Stimulated activated CD8-positive, alpha-beta memory T cell treated with anti-CD3 and anti-CD28 coated beads, Interleukin-2, amount 100 ng/mL, for 1 hour (primary cell): ENCODE results near the gene ATP13A3.
"Not testable (repeated sequence)": the region's sequence is repeated elsewhere in the genome, so short reads cannot be mapped to it uniquely, and the experiment has no call there.

Experiments used
- DNase-seq, 2 donors: peaks; one replicate each; pipeline ENCODE4 v3.0.0-alpha.2; 2020; ENCODE audit warnings: low read depth in 2 of 2

Gene ATP13A3

GRCh38 chr3:194486540-194487288, at the start of gene ATP13A3:
ATP13A3 (minus strand) TSS chr3:194487002; CDS start chr3:194462190, 24,812 bp downstream.
- DNase-seq = peak; percentile 79 to 82

GRCh38 chr3:194535199-194535598, 48.4 kb upstream of the ATP13A3 start:
- DNase-seq = not testable (repeated sequence)

- no peak for DNase-seq
Observed at GRCh38 chr3:194534243-194534642, 47.4 kb upstream of the ATP13A3 start.

GRCh38 chr3:194532591-194532990, 45.8 kb upstream of the ATP13A3 start:
- no peak for DNase-seq

GRCh38 chr3:194527726-194528125, 40.9 kb upstream of the ATP13A3 start:
- DNase-seq = no peak

- no peak for DNase-seq
Observed at GRCh38 chr3:194526164-194526563, 39.4 kb upstream of the ATP13A3 start.

GRCh38 chr3:194522579-194523046, 35.8 kb upstream of the ATP13A3 start:
- no peak for DNase-seq

GRCh38 chr3:194521510-194522260, 34.9 kb upstream of the ATP13A3 start:
- DNase-seq = no peak

- not testable (repeated sequence) for DNase-seq
Observed at GRCh38 chr3:194520682-194521162, 33.9 kb upstream of the ATP13A3 start.

- not testable (repeated sequence) for DNase-seq
Observed at GRCh38 chr3:194520201-194520600, 33.4 kb upstream of the ATP13A3 start.

- DNase-seq = no peak
Observed at GRCh38 chr3:194518652-194519051, 31.9 kb upstream of the ATP13A3 start.

- DNase-seq = no peak
Observed at GRCh38 chr3:194517333-194517732, 30.5 kb upstream of the ATP13A3 start.

GRCh38 chr3:194514626-194515025, 27.8 kb upstream of the ATP13A3 start:
- DNase-seq = no peak

- DNase-seq = no peak
Observed at GRCh38 chr3:194512895-194513601, 26.2 kb upstream of the ATP13A3 start.

- no peak for DNase-seq
Observed at GRCh38 chr3:194508491-194509453, 22.0 kb upstream of the ATP13A3 start.

GRCh38 chr3:194507571-194507970, 20.8 kb upstream of the ATP13A3 start:
- no peak for DNase-seq

- no peak for DNase-seq
Observed at GRCh38 chr3:194505791-194506415, 19.1 kb upstream of the ATP13A3 start.

GRCh38 chr3:194504861-194505260, 18.1 kb upstream of the ATP13A3 start:
- DNase-seq = no peak

- no peak for DNase-seq
Observed at GRCh38 chr3:194504146-194504545, 17.3 kb upstream of the ATP13A3 start.

GRCh38 chr3:194503081-194503531, 16.3 kb upstream of the ATP13A3 start:
- no peak for DNase-seq
